Neuronal stem cell (in vitro differentiated cells): ENCODE data around the gene CERS1.

Source experiments
- DNase-seq: peaks from one replicate; pipeline ENCODE4 v3.0.0-alpha.2; 2013; ENCODE audit warnings: low spot score
- H2AFZ ChIP-seq: one replicate; pipeline ENCODE4 v1.6.1; 2013; ENCODE audit warnings: mild to moderate bottlenecking, low read length, inconsistent platforms
- H2AK5ac ChIP-seq: 2 replicates; pipeline ENCODE4 v1.6.1; 2013; ENCODE audit warnings: low read depth, mild to moderate bottlenecking, inconsistent platforms, low read length, moderate library complexity, mixed read lengths
- H2BK120ac ChIP-seq: 2 replicates; pipeline ENCODE4 v1.6.1; 2013; ENCODE audit warnings: low read depth, mild to moderate bottlenecking, inconsistent platforms, low read length, moderate library complexity, mixed read lengths
- H2BK12ac ChIP-seq: one replicate; pipeline ENCODE4 v1.6.1; 2013; ENCODE audit warnings: low read length, inconsistent platforms
- H2BK15ac ChIP-seq: 2 replicates; pipeline ENCODE4 v1.6.1; 2013; ENCODE audit warnings: mild to moderate bottlenecking, low read length, inconsistent platforms, mixed read lengths
- H2BK5ac ChIP-seq: one replicate; pipeline ENCODE4 v1.6.1; 2013; ENCODE audit warnings: inconsistent platforms, mild to moderate bottlenecking, low read length, moderate library complexity
- H3K14ac ChIP-seq: one replicate; pipeline ENCODE4 v1.6.1; 2013; ENCODE audit warnings: low read length, inconsistent platforms
- H3K18ac ChIP-seq: 2 replicates; pipeline ENCODE4 v1.6.1; 2013; ENCODE audit warnings: low read length, inconsistent platforms
- H3K23ac ChIP-seq: 2 replicates; pipeline ENCODE4 v1.6.1; 2013; ENCODE audit warnings: low read depth, mild to moderate bottlenecking, mixed read lengths, low read length, inconsistent platforms; ENCODE audit not compliant: poor library complexity
- H3K27ac ChIP-seq: replicated peaks from 3 replicates; pipeline ENCODE4 v1.5.1; 2013; ENCODE audit warnings: low read length, inconsistent platforms
- H3K27me3 ChIP-seq, 3 experiments: 2 replicates each; pipeline ENCODE4 v1.6.1; 2013; ENCODE audit warnings: low read length in 3 of 3, mild to moderate bottlenecking in 2 of 3, inconsistent platforms in 1 of 3, low read depth in 1 of 3, mixed read lengths in 1 of 3, moderate library complexity in 1 of 3; ENCODE audit not compliant: control insufficient read depth in 3 of 3, insufficient read depth in 3 of 3
- H3K36me3 ChIP-seq, 2 donors: replicated peaks in 1 of 2; 2 replicates each; pipeline ENCODE4 v1.6.1; 2013; ENCODE audit warnings: low read length in 2 of 2; ENCODE audit not compliant: control insufficient read depth in 2 of 2, insufficient read depth in 2 of 2
- H3K4ac ChIP-seq: 2 replicates; pipeline ENCODE4 v1.6.1; 2013; ENCODE audit warnings: inconsistent platforms, mild to moderate bottlenecking, low read length, moderate library complexity
- H3K4me1 ChIP-seq, 2 donors: 1 replicate in 1 of 2; 2 replicates in 1 of 2; pipeline ENCODE4 v1.6.1; 2013; ENCODE audit warnings: low read length in 2 of 2, low read depth in 1 of 2; ENCODE audit not compliant: control insufficient read depth in 2 of 2, insufficient read depth in 1 of 2
- H3K4me2 ChIP-seq: one replicate; pipeline ENCODE4 v1.6.1; 2013; ENCODE audit warnings: mild to moderate bottlenecking, low read length, inconsistent platforms; ENCODE audit not compliant: insufficient read depth, poor library complexity, severe bottlenecking
- H3K4me3 ChIP-seq, 2 donors: 2 replicates each; pipeline ENCODE4 v1.5.1; 2013; ENCODE audit warnings: low read length in 2 of 2, mild to moderate bottlenecking in 2 of 2, inconsistent platforms in 1 of 2, moderate library complexity in 1 of 2
- H3K79me1 ChIP-seq: one replicate; pipeline ENCODE4 v1.6.1; 2013; ENCODE audit warnings: low read depth, mild to moderate bottlenecking, inconsistent platforms, low read length, moderate library complexity
- H3K9ac ChIP-seq: one replicate; pipeline ENCODE4 v1.6.1; 2013; ENCODE audit warnings: mild to moderate bottlenecking, low read depth, low read length, inconsistent platforms; ENCODE audit not compliant: poor library complexity
- H3K9me3 ChIP-seq, 2 donors: replicated peaks in 1 of 2; 2 replicates each; pipeline versions ENCODE3 to v1.6.1; 2013; ENCODE audit warnings: low read length in 2 of 2, mild to moderate bottlenecking in 2 of 2, inconsistent platforms in 1 of 2, low read depth in 1 of 2, mixed read lengths in 1 of 2, moderate library complexity in 1 of 2; ENCODE audit not compliant: control insufficient read depth in 2 of 2, insufficient read depth in 1 of 2
- H4K8ac ChIP-seq: one replicate; pipeline ENCODE4 v1.6.1; 2013; ENCODE audit warnings: low read depth, mild to moderate bottlenecking, inconsistent platforms, low read length, moderate library complexity
- H4K91ac ChIP-seq: one replicate; pipeline ENCODE4 v1.6.1; 2013; ENCODE audit warnings: low read length, low read depth, mild to moderate bottlenecking, inconsistent platforms; ENCODE audit not compliant: poor library complexity
- WGBS, 2 donors: extraction: QIAGEN DNeasy Blood & Tissue Kit; methylation state at CpG; one replicate each; pipeline ENCODE4 v1.1.7; 2013; ENCODE audit warnings: missing lambda C conversion rate in 2 of 2, mixed read lengths in 1 of 2; ENCODE audit not compliant: insufficient read length in 2 of 2, insufficient replicate concordance in 1 of 2; ENCODE audit errors: extremely low coverage in 2 of 2; 5-methylcytosine and 5-hydroxymethylcytosine counted together

Gene CERS1

GRCh38 chr19:18866800-18867123, 29.2 kb downstream of the CERS1 start:
- Histone ChIP-seq H3K4ac (no peak overlapping the region), H3K18ac (no peak overlapping the region), H3K36me3 (peaks cover 41 to 72% of the 10 kb centered on the region in 2 donors), H3K4me1 (peaks cover 0 to 3% of the 10 kb centered on the region in 2 donors), H3K4me3 (no peak overlapping the region), H4K8ac (no peak overlapping the region), H2BK12ac (no peak overlapping the region), H2AFZ (no peak overlapping the region), H2BK15ac (no peak overlapping the region), H3K4me2 (no peak overlapping the region), H3K23ac (no peak overlapping the region), H3K27ac (no peak overlapping the region), H2AK5ac (no peak overlapping the region), H3K9ac (no peak overlapping the region), H4K91ac (no peak overlapping the region), H3K79me1 (peaks cover 4% of the 10 kb centered on the region), H3K9me3 (no peaks in the 10 kb centered on the region), H3K14ac (no peak overlapping the region), H3K27me3 (no peaks in the 10 kb centered on the region), H2BK120ac (no peak overlapping the region), H2BK5ac (no peak overlapping the region)
- WGBS, 2 donors = no CpG with 5 or more reads among the region's 17 CpGs
- no peak for DNase-seq

- Histone ChIP-seq H3K23ac (peak overlapping the region; percentile 73), H2BK120ac (no peak overlapping the region)
Observed at GRCh38 chr19:18865973-18866799, 29.8 kb downstream of the CERS1 start.

DNA sequence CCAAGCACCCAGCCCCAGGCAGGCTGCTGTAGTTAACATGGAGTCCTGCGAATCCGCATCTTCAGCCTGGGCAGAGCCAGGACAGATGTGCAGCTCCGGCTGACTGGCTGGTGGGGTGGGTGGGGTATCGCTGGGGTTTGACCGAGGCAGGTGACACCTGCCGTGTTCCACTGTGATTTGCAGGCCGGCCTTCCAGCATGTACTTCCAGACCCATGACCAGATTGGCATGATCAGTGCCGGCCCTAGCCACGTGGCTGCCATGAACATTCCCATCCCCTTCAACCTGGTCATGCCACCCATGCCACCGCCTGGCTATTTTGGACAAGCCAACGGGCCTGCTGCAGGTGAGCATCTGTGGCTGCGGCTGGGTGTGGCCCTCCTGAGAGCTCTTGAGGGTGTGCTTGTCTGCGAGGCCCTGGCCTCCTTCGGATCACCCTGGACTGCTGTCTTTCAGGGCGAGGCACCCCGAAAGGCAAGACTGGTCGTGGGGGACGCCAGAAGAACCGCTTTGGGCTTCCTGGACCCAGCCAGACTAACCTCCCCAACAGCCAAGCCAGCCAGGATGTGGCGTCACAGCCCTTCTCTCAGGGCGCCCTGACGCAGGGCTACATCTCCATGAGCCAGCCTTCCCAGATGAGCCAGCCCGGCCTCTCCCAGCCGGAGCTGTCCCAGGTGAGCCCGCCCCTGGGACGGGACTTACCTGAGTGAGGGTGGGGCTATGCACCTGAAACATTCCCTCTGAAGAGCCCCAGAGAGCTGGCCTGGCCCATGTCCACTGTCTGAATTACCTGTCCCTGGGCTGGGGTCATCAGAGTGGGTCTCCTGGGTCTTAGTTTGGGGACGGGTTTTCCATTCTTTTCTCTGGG, 30.6 kb downstream of the CERS1 start:
- H3K4me2 ChIP-seq = no peak overlapping the region
- no CpG with 5 or more reads among the region's 27 CpGs for WGBS, 2 donors

More at GRCh38 chr19:18865973-18866799, 29.8 kb downstream of the CERS1 start:
- peak; percentile 59 for DNase-seq
- H4K91ac ChIP-seq = no peak overlapping the region
- H3K18ac ChIP-seq = no peak overlapping the region
- WGBS, 2 donors = no CpG with 5 or more reads among the region's 38 CpGs
- no peak overlapping the region for H4K8ac ChIP-seq
- peak overlapping the region in 1 of 2 donors; percentile 24 for H3K4me3 ChIP-seq
- H2BK5ac ChIP-seq = no peak overlapping the region
- no peaks in the 10 kb centered on the region for H3K27me3 ChIP-seq
- no peak overlapping the region for H3K27ac ChIP-seq
- no peak overlapping the region for H2BK15ac ChIP-seq
- H3K9me3 ChIP-seq = no peaks in the 10 kb centered on the region
- peak overlapping the region; percentile 94 for H2AK5ac ChIP-seq
- no peak overlapping the region for H3K4ac ChIP-seq
- H3K4me1 ChIP-seq = peaks cover 0 to 3% of the 10 kb centered on the region in 2 donors
- H2BK12ac ChIP-seq = no peak overlapping the region
- peaks cover 45 to 74% of the 10 kb centered on the region in 2 donors for H3K36me3 ChIP-seq
- H3K14ac ChIP-seq = no peak overlapping the region
- H3K79me1 ChIP-seq = peaks cover 4% of the 10 kb centered on the region
- H3K4me2 ChIP-seq = no peak overlapping the region
- H3K9ac ChIP-seq = no peak overlapping the region
- no peak overlapping the region for H2AFZ ChIP-seq

DNA sequence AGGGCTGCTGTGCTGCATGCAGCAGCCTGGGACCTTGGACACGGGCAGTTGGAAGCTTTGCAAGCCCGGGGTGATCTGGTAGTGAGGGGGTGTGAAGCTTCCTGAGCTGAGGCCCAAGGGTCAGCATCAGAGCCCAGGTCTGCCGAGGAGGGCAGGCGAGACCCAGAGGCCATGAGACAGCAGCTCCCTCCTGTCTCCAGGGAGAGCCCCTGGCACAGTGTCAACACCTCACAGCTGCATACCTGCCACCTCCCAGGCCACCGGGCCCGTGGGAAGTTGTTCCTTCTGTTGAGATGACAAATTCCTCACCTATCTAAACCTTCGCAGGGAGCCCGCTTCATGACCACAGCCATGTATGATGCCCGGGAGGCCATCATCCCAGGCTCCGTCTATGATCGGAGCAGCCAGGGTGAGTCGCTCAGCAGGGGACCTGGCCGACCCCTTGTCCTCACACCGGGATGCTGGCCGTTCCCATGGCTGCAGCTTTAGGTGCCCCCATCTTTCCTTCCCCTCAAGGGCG, 32.1 kb downstream of the CERS1 start:
- WGBS, 2 donors = no CpG with 5 or more reads among the region's 16 CpGs
- Histone ChIP-seq H2AK5ac (no peak overlapping the region), H3K4ac (no peak overlapping the region), H3K27ac (no peak overlapping the region), H3K36me3 (peaks cover 68 to 93% of the 10 kb centered on the region in 2 donors), H3K14ac (no peak overlapping the region), H2BK5ac (no peak overlapping the region), H4K8ac (no peak overlapping the region), H3K27me3 (no peaks in the 10 kb centered on the region), H3K4me1 (no peaks in the 10 kb centered on the region), H3K9me3 (no peaks in the 10 kb centered on the region), H2AFZ (no peak overlapping the region), H3K18ac (no peak overlapping the region), H2BK120ac (no peak overlapping the region), H4K91ac (no peak overlapping the region), H2BK15ac (no peak overlapping the region), H2BK12ac (no peak overlapping the region), H3K23ac (peak overlapping the region; percentile 55), H3K4me3 (no peak overlapping the region), H3K4me2 (no peak overlapping the region), H3K9ac (no peak overlapping the region), H3K79me1 (peaks cover 8% of the 10 kb centered on the region)
- no peak for DNase-seq

More for the DNA sequence above, 30.6 kb downstream of the CERS1 start:
- H2AFZ ChIP-seq = no peak overlapping the region
- no peak overlapping the region for H2BK12ac ChIP-seq
- H3K18ac ChIP-seq = no peak overlapping the region
- H3K4me3 ChIP-seq = no peak overlapping the region
- H3K27me3 ChIP-seq = no peaks in the 10 kb centered on the region
- DNase-seq = no peak
- H3K79me1 ChIP-seq = peaks cover 8% of the 10 kb centered on the region
- H2AK5ac ChIP-seq = no peak overlapping the region
- no peak overlapping the region for H3K9ac ChIP-seq
- no peak overlapping the region for H2BK5ac ChIP-seq
- H4K8ac ChIP-seq = no peak overlapping the region
- H4K91ac ChIP-seq = no peak overlapping the region
- no peak overlapping the region for H3K4ac ChIP-seq
- H3K14ac ChIP-seq = no peak overlapping the region
- H3K36me3 ChIP-seq = peaks cover 54 to 82% of the 10 kb centered on the region in 2 donors
- H2BK120ac ChIP-seq = no peak overlapping the region
- no peak overlapping the region for H3K27ac ChIP-seq
- no peak overlapping the region for H2BK15ac ChIP-seq
- no peaks in the 10 kb centered on the region for H3K9me3 ChIP-seq
- no peaks in the 10 kb centered on the region for H3K4me1 ChIP-seq
- H3K23ac ChIP-seq = peak overlapping the region; percentile 55
